Measurements from ENCODE around the gene UCMA.

The UCMA gene

GRCh38 chr10:13231808-13232207 is 2.4 kb downstream of the UCMA start:
- DNase-seq: no peak

GRCh38 chr10:13231190-13231589 is 3.0 kb downstream of the UCMA start:
- no peak for DNase-seq

GRCh38 chr10:13227031-13227430 is 7.1 kb downstream of the UCMA start:
- no peak for DNase-seq

GRCh38 chr10:13225601-13226000 is 8.6 kb downstream of the UCMA start:
- DNase-seq: no peak

GRCh38 chr10:13224210-13224995 is 9.8 kb downstream of the UCMA start:
- no peak for DNase-seq

- DNase-seq: no peak
Measured at GRCh38 chr10:13223241-13223640, 10.9 kb downstream of the UCMA start.

- no peak for DNase-seq
Measured at GRCh38 chr10:13222566-13222965, 11.6 kb downstream of the UCMA start.

- no peak for DNase-seq
Measured at GRCh38 chr10:13222151-13222550, 12.0 kb downstream of the UCMA start.

GRCh38 chr10:13221572-13221971 is 12.6 kb downstream of the UCMA start:
- DNase-seq: no peak

- no peak for DNase-seq
Measured at GRCh38 chr10:13219685-13220670, 14.2 kb downstream of the UCMA start.

GRCh38 chr10:13218878-13219277 is 15.3 kb downstream of the UCMA start:
- DNase-seq: no peak

GRCh38 chr10:13213163-13213562 is 21.0 kb downstream of the UCMA start:
- no peak for DNase-seq

- DNase-seq: no peak
Measured at GRCh38 chr10:13206546-13207443, 27.4 kb downstream of the UCMA start.

- no peak for DNase-seq
Measured at GRCh38 chr10:13206091-13206490, 28.1 kb downstream of the UCMA start.

- DNase-seq: no peak
Measured at GRCh38 chr10:13201132-13201531, 33.0 kb downstream of the UCMA start.

GRCh38 chr10:13195016-13195415 is 39.2 kb downstream of the UCMA start:
- DNase-seq: no peak

- no peak for DNase-seq
Measured at GRCh38 chr10:13193637-13194036, 40.5 kb downstream of the UCMA start.

- DNase-seq: no peak
Measured at GRCh38 chr10:13191362-13191761, 42.8 kb downstream of the UCMA start.

GRCh38 chr10:13190816-13191215 is 43.4 kb downstream of the UCMA start:
- DNase-seq: no peak

GRCh38 chr10:13189961-13190360 is 44.2 kb downstream of the UCMA start:
- no peak for DNase-seq

GRCh38 chr10:13188593-13188992 is 45.6 kb downstream of the UCMA start:
- no peak for DNase-seq

GRCh38 chr10:13187135-13187534 is 47.0 kb downstream of the UCMA start:
- DNase-seq: no peak

Measured in activated CD4-positive, alpha-beta T cell treated with anti-CD3 and anti-CD28 coated beads, Interleukin-2, amount 50 U/mL, for 16 hours (primary cell).